HEK293 (cell line): ENCODE data around the gene OIP5.

Source experiments
- CTCF ChIA-PET: fragments of 350-600 bp; formaldehyde crosslinking; extraction: SDS; loops from one replicate; lab custom pipeline; 2021; ENCODE audit warnings: antibody characterized with exemption; lab: Yijun Ruan, JAX
- POLR2A ChIA-PET: fragments of 300-600 bp; formaldehyde crosslinking; extraction: SDS; loops from one replicate; lab custom pipeline; 2020; ENCODE audit warnings: antibody characterized with exemption, inconsistent platforms; lab: Yijun Ruan, JAX
- H3K27ac ChIP-seq: fragments of 200-500 bp; sonication (Bioruptor generic); 2 replicates; pipeline ENCODE4 v1.5.1; 2014; ENCODE audit warnings: low read depth, low read length, control low read depth, inconsistent platforms; ENCODE audit errors: extremely low read depth
- H3K36me3 ChIP-seq, 2 experiments: fragments of 200-500 bp in 1 of 2; sonication (Bioruptor generic) in 1 of 2; 1 replicate in 1 of 2; 2 replicates in 1 of 2; pipeline ENCODE4 v1.5.1; 2014 to 2017; ENCODE audit warnings: inconsistent platforms in 2 of 2, low read length in 2 of 2; ENCODE audit not compliant: control insufficient read depth in 2 of 2, insufficient read depth in 1 of 2
- H3K4me1 ChIP-seq: fragments of 200-500 bp; sonication (Bioruptor generic); 2 replicates; pipeline ENCODE4 v1.5.1; 2014; ENCODE audit warnings: mild to moderate bottlenecking, low read length, inconsistent platforms; ENCODE audit not compliant: control insufficient read depth, insufficient read depth
- H3K4me3 ChIP-seq: 2 replicates; pipeline ENCODE4 v1.5.1; 2011; ENCODE audit warnings: low read depth, mild to moderate bottlenecking, control low read depth, low read length, moderate library complexity
- H3K9me3 ChIP-seq: fragments of 200-500 bp; sonication (Bioruptor generic); 2 replicates; pipeline ENCODE4 v1.5.1; 2014; ENCODE audit warnings: low read depth, low read length, inconsistent platforms; ENCODE audit not compliant: control insufficient read depth, insufficient read depth
- HIC1 ChIP-seq: fragments of 450-650 bp; formaldehyde crosslinking; IDR thresholded peaks from 2 replicates; pipeline ENCODE4 v1.5.1; 2016; ENCODE audit warnings: missing biosample characterization, missing genetic modification characterization
- HOXD13 ChIP-seq: sonication (generic); formaldehyde crosslinking; IDR thresholded peaks from 2 replicates; pipeline ENCODE4 v1.8.0; 2022; ENCODE audit warnings: missing genetic modification reagents, borderline replicate concordance
- IKZF3 ChIP-seq: fragments of 450-650 bp; IDR thresholded peaks from 2 replicates; pipeline ENCODE4 v1.5.0; 2018; ENCODE audit warnings: missing biosample characterization, mild to moderate bottlenecking, missing genetic modification characterization, moderate library complexity
- KLF1 ChIP-seq: fragments of 450-650 bp; formaldehyde crosslinking; IDR thresholded peaks from 2 replicates; pipeline ENCODE4 v1.5.1; 2016; ENCODE audit warnings: missing biosample characterization, missing genetic modification characterization
- KLF16 ChIP-seq: fragments of 450-650 bp; formaldehyde crosslinking; IDR thresholded peaks from 2 replicates; pipeline ENCODE4 v1.5.1; 2017; ENCODE audit warnings: missing biosample characterization, missing genetic modification characterization
- MYNN ChIP-seq: fragments of 450-650 bp; formaldehyde crosslinking; IDR thresholded peaks from 2 replicates; pipeline ENCODE4 v1.5.1; 2016; ENCODE audit warnings: missing biosample characterization, missing genetic modification characterization, borderline replicate concordance
- MZF1 ChIP-seq: fragments of 450-650 bp; formaldehyde crosslinking; IDR thresholded peaks from 2 replicates; pipeline ENCODE4 v1.5.1; 2017; ENCODE audit warnings: missing biosample characterization, missing genetic modification characterization, borderline replicate concordance
- PRDM10 ChIP-seq: fragments of 450-650 bp; formaldehyde crosslinking; IDR thresholded peaks from 2 replicates; pipeline ENCODE4 v1.5.1; 2016; ENCODE audit warnings: missing biosample characterization, missing genetic modification characterization
- TSHZ1 ChIP-seq: fragments of 450-650 bp; formaldehyde crosslinking; IDR thresholded peaks from 2 replicates; pipeline ENCODE4 v1.5.1; 2016; ENCODE audit warnings: missing biosample characterization, missing genetic modification characterization, borderline replicate concordance
- ZFHX2 ChIP-seq: fragments of 450-650 bp; formaldehyde crosslinking; conservative IDR thresholded peaks from 2 replicates; pipeline ENCODE4 v1.5.1; 2016; ENCODE audit warnings: missing biosample characterization, missing genetic modification characterization
- ZNF112 ChIP-seq: fragments of 450-650 bp; formaldehyde crosslinking; IDR thresholded peaks from 2 replicates; pipeline ENCODE4 v1.5.0; 2017; ENCODE audit warnings: missing biosample characterization, missing genetic modification characterization
- ZNF146 ChIP-seq: fragments of 450-650 bp; formaldehyde crosslinking; IDR thresholded peaks from 2 replicates; pipeline ENCODE4 v1.5.1; 2016; ENCODE audit warnings: missing biosample characterization, missing genetic modification characterization
- ZNF174 ChIP-seq: fragments of 450-650 bp; formaldehyde crosslinking; IDR thresholded peaks from 2 replicates; pipeline ENCODE4 v1.5.0; 2017; ENCODE audit warnings: missing biosample characterization, mild to moderate bottlenecking, missing genetic modification characterization
- ZNF18 ChIP-seq: fragments of 450-650 bp; formaldehyde crosslinking; IDR thresholded peaks from 2 replicates; pipeline ENCODE4 v1.5.1; 2016; ENCODE audit warnings: missing biosample characterization, missing genetic modification characterization
- ZNF248 ChIP-seq: fragments of 450-650 bp; formaldehyde crosslinking; IDR thresholded peaks from 2 replicates; pipeline ENCODE4 v1.5.1; 2017; ENCODE audit warnings: missing biosample characterization, missing genetic modification characterization
- ZNF37A ChIP-seq: fragments of 450-650 bp; IDR thresholded peaks from 2 replicates; pipeline ENCODE4 v1.5.1; 2018; ENCODE audit warnings: missing biosample characterization, missing genetic modification characterization
- ZNF404 ChIP-seq: fragments of 450-650 bp; formaldehyde crosslinking; IDR thresholded peaks from 2 replicates; pipeline ENCODE4 v1.5.1; 2017; ENCODE audit warnings: missing biosample characterization, missing genetic modification characterization
- ZNF449 ChIP-seq: fragments of 450-650 bp; formaldehyde crosslinking; IDR thresholded peaks from 2 replicates; pipeline ENCODE4 v1.5.1; 2017; ENCODE audit warnings: missing biosample characterization, mild to moderate bottlenecking, missing genetic modification characterization, moderate library complexity
- ZNF48 ChIP-seq: fragments of 450-650 bp; formaldehyde crosslinking; IDR thresholded peaks from 2 replicates; pipeline ENCODE4 v1.5.1; 2016; ENCODE audit warnings: missing biosample characterization, missing genetic modification characterization
- ZNF555 ChIP-seq: fragments of 450-650 bp; formaldehyde crosslinking; conservative IDR thresholded peaks from 2 replicates; pipeline ENCODE4 v1.5.1; 2017; ENCODE audit warnings: missing biosample characterization, mild to moderate bottlenecking, missing genetic modification characterization, inconsistent platforms
- ZNF596 ChIP-seq: fragments of 450-650 bp; IDR thresholded peaks from 2 replicates; pipeline ENCODE4 v1.5.0; 2018; ENCODE audit warnings: missing biosample characterization, mild to moderate bottlenecking, missing genetic modification characterization, moderate library complexity
- ZNF701 ChIP-seq: fragments of 450-650 bp; formaldehyde crosslinking; IDR thresholded peaks from 2 replicates; pipeline ENCODE4 v1.5.1; 2016; ENCODE audit warnings: missing biosample characterization, missing genetic modification characterization
- ZNF777 ChIP-seq: fragments of 450-650 bp; formaldehyde crosslinking; IDR thresholded peaks from 2 replicates; pipeline ENCODE4 v1.5.1; 2017; ENCODE audit warnings: missing biosample characterization, missing genetic modification characterization, borderline replicate concordance
- ZNF791 ChIP-seq: fragments of 450-650 bp; formaldehyde crosslinking; IDR thresholded peaks from 2 replicates; pipeline ENCODE4 v1.5.1; 2016; ENCODE audit warnings: missing biosample characterization, missing genetic modification characterization

Gene OIP5

GRCh38 chr15:41332194-41333025, at the start of gene OIP5, which contains the start of gene NUSAP1:
OIP5 (minus strand) TSS chr15:41332591; CDS start chr15:41332561, 30 bp downstream.
NUSAP1 (plus strand) TSS chr15:41332881; CDS start chr15:41332958, 77 bp downstream.
- H3K9me3 ChIP-seq, result no peaks in the 10 kb centered on the region
- H3K36me3 ChIP-seq, result peaks cover 11 to 12% of the 10 kb centered on the region in 2 experiments; a peak in 2 of 3 replicates
- ChIA-PET CTCF (interaction anchor here (0.5 to 1.1 kb wide), 6 partner anchors 21 to 754 kb away, joined by 3 to 4 read pairs (median 4); no protein-coding TSS in a partner anchor), POLR2A (interaction anchor here (0.6 to 1.8 kb wide), 20 partner anchors 9 to 875 kb away, joined by 3 to 13 read pairs (median 4); partner anchors contain the start of genes CHAC1, CHP1, EXD1 and RAD51)
- H3K4me1 ChIP-seq, result no peaks in the 10 kb centered on the region
- H3K4me3 ChIP-seq, result peak within 1 kb of the TSS; percentile 94
- peak within 1 kb of the TSS; percentile 92 for H3K27ac ChIP-seq
- peak; percentile 80; the same call in 1 of the 2 replicates for TF ChIP-seq ZNF777 (tag by site-specific recombination)
- TF ChIP-seq KLF1 (tag by site-specific recombination), result 0 out of 2 replicates have a peak, but pooled peaks have one; percentile 31
- peak; percentile 48; the same call in 1 of the 2 replicates for TF ChIP-seq MZF1 (tag by site-specific recombination)
- TF ChIP-seq ZNF449 (tag by site-specific recombination), result no peak
- TF ChIP-seq IKZF3, result no peak
- no peak for TF ChIP-seq ZNF596
- TF ChIP-seq HOXD13, result peak; percentile 82; the same call in 1 of the 2 replicates
- TF ChIP-seq ZNF404 (tag by site-specific recombination), result no peak
- TF ChIP-seq ZNF48, result no peak
- TF ChIP-seq MYNN, result peak; percentile 44; the same call in 1 of the 2 replicates
- no peak for TF ChIP-seq ZNF248
- TF ChIP-seq ZNF18 (tag by site-specific recombination), result no peak
- TF ChIP-seq ZNF146, result no peak
- TF ChIP-seq ZNF37A, result no peak
- no peak for TF ChIP-seq HIC1 (tag by site-specific recombination)
- no peak for TF ChIP-seq TSHZ1 (tag by site-specific recombination)
- TF ChIP-seq ZNF555 (tag by site-specific recombination), result no peak
- peak; percentile 85 for TF ChIP-seq KLF16
- TF ChIP-seq ZNF701 (tag by site-specific recombination), result no peak
- no peak for TF ChIP-seq ZNF791
- TF ChIP-seq ZNF174, result no peak
- no peak for TF ChIP-seq ZFHX2 (tag by site-specific recombination)
- no peak for TF ChIP-seq ZNF112
- TF ChIP-seq PRDM10 (tag by site-specific recombination), result no peak
